HG02623 (cell line): ENCODE data around the gene BRSK2.
"Not testable (repeated sequence)": the region's sequence is repeated elsewhere in the genome, so short reads cannot be mapped to it uniquely, and the experiment has no call there.

ENCODE experiments used
- ATAC-seq: cut with Tn5 transposase; IDR thresholded peaks from one replicate; pipeline ENCODE4 v1.9.1; 2021; ENCODE audit warnings: moderate library complexity; ENCODE audit not compliant: unreplicated experiment

The BRSK2 gene

GRCh38 chr11:1433568-1433967, 43.8 kb downstream of the BRSK2 start:
- ATAC-seq = no peak

- no peak for ATAC-seq
These were observed 44.4 kb downstream of the BRSK2 start for GRCh38 chr11:1433977-1434640.

GRCh38 chr11:1435479-1435819, 45.7 kb downstream of the BRSK2 start:
- not testable (repeated sequence) for ATAC-seq

- no peak for ATAC-seq
These were observed 46.2 kb downstream of the BRSK2 start for GRCh38 chr11:1435820-1436467.

GRCh38 chr11:1436468-1437039, 46.8 kb downstream of the BRSK2 start:
- ATAC-seq = no peak

- no peak for ATAC-seq
These were observed 47.8 kb downstream of the BRSK2 start for GRCh38 chr11:1437500-1437899.

GRCh38 chr11:1438261-1438966, 48.7 kb downstream of the BRSK2 start:
- ATAC-seq = no peak

- no peak for ATAC-seq
These were observed 49.2 kb downstream of the BRSK2 start for GRCh38 chr11:1438967-1439330.

GRCh38 chr11:1439341-1439740, 49.6 kb downstream of the BRSK2 start:
- ATAC-seq = no peak

GRCh38 chr11:1440066-1440465, 50.3 kb downstream of the BRSK2 start:
- ATAC-seq = no peak

- ATAC-seq = no peak
These were observed 50.8 kb downstream of the BRSK2 start for GRCh38 chr11:1440496-1440895.

- ATAC-seq = no peak
These were observed 52.4 kb downstream of the BRSK2 start for GRCh38 chr11:1442163-1442562.

GRCh38 chr11:1442807-1443366, 53.2 kb downstream of the BRSK2 start:
- ATAC-seq = no peak

GRCh38 chr11:1443737-1444136, 54.0 kb downstream of the BRSK2 start:
- ATAC-seq = no peak

GRCh38 chr11:1444321-1444720, 54.6 kb downstream of the BRSK2 start:
- ATAC-seq = no peak

- no peak for ATAC-seq
These were observed 55.2 kb downstream of the BRSK2 start for GRCh38 chr11:1444823-1445422.

GRCh38 chr11:1445741-1446445, 56.2 kb downstream of the BRSK2 start:
- ATAC-seq = no peak

GRCh38 chr11:1446623-1447022, 56.9 kb downstream of the BRSK2 start:
- ATAC-seq = no peak

- ATAC-seq = no peak
These were observed 58.4 kb downstream of the BRSK2 start for GRCh38 chr11:1447845-1448825.
